ENCODE measurements around the gene TUBB.

The TUBB gene

GRCh38 chr6:30757261-30757904 lies 37.2 kb downstream of the TUBB start:
- TF ChIP-seq CEBPB (IDR thresholded peaks at IDR 0.05) (no peak), EP300 (IDR thresholded peaks at IDR 0.05; ENCODE audit: borderline replicate concordance) (no peak), NFIC (IDR thresholded peaks at IDR 0.05) (peak; percentile 62), CREB1 (IDR thresholded peaks at IDR 0.05; ENCODE audit: low read depth) (no peak)

DNA sequence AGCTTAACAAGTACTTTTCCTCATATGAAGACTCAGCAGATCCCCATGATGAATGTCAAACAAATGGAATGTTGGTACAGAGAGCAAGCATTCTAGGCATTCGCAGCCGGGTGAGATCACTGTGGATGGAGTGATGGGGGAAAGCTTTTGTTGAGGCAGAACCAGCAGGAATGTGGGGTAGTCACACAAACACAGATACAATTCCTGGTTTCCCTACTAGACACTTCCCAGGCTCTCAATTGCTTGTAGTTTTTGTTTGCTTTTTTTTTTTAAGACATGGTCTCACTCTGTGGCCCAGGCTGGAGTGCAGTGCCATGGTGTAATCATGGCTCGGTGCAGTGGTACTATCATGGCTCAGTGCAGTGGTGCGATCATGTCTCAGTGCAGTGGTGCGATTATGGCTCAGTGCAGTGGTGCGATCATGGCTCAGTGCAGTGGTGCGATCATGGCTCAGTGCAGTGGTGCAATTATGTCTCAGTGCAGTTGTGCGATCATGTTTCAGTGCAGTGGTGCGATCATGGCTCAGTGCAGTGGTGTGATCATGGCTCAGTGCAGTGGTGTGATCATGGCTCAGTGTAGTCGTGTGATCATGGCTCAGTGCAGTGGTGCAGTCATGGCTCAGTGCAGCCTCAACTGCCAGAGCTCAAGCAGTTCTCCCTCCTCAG lies 39.6 kb downstream of the TUBB start:
- no peak for TF ChIP-seq YY1 (IDR thresholded peaks at IDR 0.05; ENCODE audit: low read depth)
- no peak for TF ChIP-seq ZBTB7A (IDR thresholded peaks at IDR 0.05; ENCODE audit: low read depth)
- TF ChIP-seq TEAD4 (IDR thresholded peaks at IDR 0.05), result peak; percentile 97
- TF ChIP-seq NFIC (IDR thresholded peaks at IDR 0.05), result peak; percentile 55
- TF ChIP-seq, protein P1, sequence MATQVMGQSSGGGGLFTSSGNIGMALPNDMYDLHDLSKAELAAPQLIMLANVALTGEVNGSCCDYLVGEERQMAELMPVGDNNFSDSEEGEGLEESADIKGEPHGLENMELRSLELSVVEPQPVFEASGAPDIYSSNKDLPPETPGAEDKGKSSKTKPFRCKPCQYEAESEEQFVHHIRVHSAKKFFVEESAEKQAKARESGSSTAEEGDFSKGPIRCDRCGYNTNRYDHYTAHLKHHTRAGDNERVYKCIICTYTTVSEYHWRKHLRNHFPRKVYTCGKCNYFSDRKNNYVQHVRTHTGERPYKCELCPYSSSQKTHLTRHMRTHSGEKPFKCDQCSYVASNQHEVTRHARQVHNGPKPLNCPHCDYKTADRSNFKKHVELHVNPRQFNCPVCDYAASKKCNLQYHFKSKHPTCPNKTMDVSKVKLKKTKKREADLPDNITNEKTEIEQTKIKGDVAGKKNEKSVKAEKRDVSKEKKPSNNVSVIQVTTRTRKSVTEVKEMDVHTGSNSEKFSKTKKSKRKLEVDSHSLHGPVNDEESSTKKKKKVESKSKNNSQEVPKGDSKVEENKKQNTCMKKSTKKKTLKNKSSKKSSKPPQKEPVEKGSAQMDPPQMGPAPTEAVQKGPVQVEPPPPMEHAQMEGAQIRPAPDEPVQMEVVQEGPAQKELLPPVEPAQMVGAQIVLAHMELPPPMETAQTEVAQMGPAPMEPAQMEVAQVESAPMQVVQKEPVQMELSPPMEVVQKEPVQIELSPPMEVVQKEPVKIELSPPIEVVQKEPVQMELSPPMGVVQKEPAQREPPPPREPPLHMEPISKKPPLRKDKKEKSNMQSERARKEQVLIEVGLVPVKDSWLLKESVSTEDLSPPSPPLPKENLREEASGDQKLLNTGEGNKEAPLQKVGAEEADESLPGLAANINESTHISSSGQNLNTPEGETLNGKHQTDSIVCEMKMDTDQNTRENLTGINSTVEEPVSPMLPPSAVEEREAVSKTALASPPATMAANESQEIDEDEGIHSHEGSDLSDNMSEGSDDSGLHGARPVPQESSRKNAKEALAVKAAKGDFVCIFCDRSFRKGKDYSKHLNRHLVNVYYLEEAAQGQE (IDR thresholded peaks at IDR 0.05; ENCODE audit: low read depth), result no peak
- peak; percentile 87; the same call in 1 of the 2 replicates for TF ChIP-seq EP300 (IDR thresholded peaks at IDR 0.05; ENCODE audit: borderline replicate concordance)
- TF ChIP-seq TCF12 (IDR thresholded peaks at IDR 0.05; ENCODE audit: low read depth), result peak; percentile 79
- TF ChIP-seq, protein P2, sequence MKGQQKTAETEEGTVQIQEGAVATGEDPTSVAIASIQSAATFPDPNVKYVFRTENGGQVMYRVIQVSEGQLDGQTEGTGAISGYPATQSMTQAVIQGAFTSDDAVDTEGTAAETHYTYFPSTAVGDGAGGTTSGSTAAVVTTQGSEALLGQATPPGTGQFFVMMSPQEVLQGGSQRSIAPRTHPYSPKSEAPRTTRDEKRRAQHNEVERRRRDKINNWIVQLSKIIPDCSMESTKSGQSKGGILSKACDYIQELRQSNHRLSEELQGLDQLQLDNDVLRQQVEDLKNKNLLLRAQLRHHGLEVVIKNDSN (IDR thresholded peaks at IDR 0.05), result no peak
- TF ChIP-seq CEBPB (IDR thresholded peaks at IDR 0.05), result 0 out of 2 replicates have a peak, but pooled peaks have one; percentile 15

DNA sequence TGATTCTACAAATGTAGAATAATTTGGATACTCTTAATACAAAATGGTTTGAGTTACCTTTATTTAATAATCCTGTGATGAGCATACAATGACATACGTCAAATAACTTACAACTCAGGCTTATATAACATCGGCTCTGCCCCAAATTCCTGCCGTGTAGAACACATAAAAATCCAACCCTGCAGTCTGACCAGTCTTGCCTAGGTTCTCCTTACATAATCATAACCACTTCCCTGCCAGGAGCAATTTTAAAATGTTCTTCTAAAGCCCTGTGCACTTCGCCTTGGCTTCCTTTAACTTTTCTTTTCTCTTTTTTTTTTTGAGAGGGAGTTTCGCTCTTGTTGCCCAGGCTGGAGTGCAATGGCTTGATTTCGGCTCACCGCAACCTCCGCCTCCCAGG lies 40.4 kb downstream of the TUBB start:
- TF ChIP-seq TAF1 (IDR thresholded peaks at IDR 0.05; ENCODE audit: low read depth), result no peak

DNA sequence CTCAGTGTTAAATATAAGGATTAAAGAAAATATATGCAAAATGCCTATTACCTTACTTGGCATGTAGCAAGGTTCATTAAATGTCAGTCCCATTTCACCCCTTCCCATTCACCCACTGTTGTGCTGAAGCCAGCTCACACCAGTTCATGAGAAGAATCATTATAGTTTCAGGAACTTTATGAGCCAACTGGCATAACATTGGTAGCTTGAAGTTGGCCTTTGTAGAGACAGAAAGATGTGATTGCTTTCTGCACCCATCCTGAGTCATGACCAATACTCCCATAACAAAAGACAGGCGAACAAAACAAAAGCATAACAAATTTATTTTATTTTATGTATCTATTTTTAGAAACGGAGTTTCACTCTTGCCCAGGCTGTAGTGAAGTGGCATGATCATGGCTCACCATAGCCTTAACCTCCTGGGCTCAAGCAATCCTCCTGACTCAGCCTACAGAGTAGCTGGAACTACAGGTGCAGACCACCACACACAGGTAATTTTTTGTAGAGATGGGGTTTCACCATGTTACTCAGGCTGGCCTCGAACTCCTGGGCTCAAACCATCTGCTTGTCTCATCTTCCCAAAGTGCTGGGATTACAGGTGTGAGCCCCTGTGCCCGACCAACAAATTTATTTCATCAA lies 41.8 kb downstream of the TUBB start:
- TF ChIP-seq, protein P2 (IDR thresholded peaks at IDR 0.05), result no peak
- no peak for TF ChIP-seq CEBPB (IDR thresholded peaks at IDR 0.05)

DNA sequence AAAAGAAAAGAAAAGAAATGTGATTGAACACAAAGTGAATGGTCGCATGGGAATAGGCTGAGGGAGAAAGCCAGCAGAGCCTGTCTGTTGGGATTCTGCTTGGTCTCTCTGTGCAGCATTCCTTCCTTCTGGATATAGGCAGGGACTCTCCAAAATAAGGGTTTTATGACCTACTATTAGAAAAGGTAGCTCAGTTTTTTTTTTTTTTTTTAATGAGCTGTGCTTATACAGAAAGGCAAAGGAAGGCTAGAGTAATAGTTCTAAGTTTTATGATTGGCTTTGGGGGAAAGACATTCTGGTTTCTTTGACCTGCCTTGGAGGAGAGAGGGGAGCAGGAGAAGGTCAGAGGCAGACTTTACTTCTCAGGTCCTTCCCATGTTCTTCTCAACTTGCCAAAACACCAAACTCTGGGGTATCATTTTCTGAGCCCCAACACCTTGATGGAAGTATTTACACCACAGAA lies 43.0 kb downstream of the TUBB start:
- TF ChIP-seq, protein P2 (IDR thresholded peaks at IDR 0.05), result no peak
- no peak for TF ChIP-seq FOXM1 (IDR thresholded peaks at IDR 0.05; ENCODE audit: borderline replicate concordance, low read depth)
- TF ChIP-seq YY1 (IDR thresholded peaks at IDR 0.05; ENCODE audit: low read depth), result no peak
- TF ChIP-seq, protein P1 (IDR thresholded peaks at IDR 0.05; ENCODE audit: low read depth), result no peak
- no peak for TF ChIP-seq ZBTB7A (IDR thresholded peaks at IDR 0.05; ENCODE audit: low read depth)
- TF ChIP-seq NFIC (IDR thresholded peaks at IDR 0.05), result no peak
- no peak for TF ChIP-seq TCF12 (IDR thresholded peaks at IDR 0.05; ENCODE audit: low read depth)
- no peak for TF ChIP-seq EGR1 (IDR thresholded peaks at IDR 0.05)
- no peak for TF ChIP-seq TAF1 (IDR thresholded peaks at IDR 0.05; ENCODE audit: low read depth)
- TF ChIP-seq, protein P3, sequence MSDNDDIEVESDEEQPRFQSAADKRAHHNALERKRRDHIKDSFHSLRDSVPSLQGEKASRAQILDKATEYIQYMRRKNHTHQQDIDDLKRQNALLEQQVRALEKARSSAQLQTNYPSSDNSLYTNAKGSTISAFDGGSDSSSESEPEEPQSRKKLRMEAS (IDR thresholded peaks at IDR 0.05), result no peak
- no peak for TF ChIP-seq EP300 (IDR thresholded peaks at IDR 0.05; ENCODE audit: borderline replicate concordance)
